Effector memory CD4-positive, alpha-beta T cell (primary cell): Measurements from ENCODE around the gene ERICH2.

Source experiments
- DNase-seq, 3 donors: peaks; one replicate each; pipeline ENCODE4 v3.0.0-alpha.2; 2020
- H3K27ac ChIP-seq: 2 replicates; pipeline ENCODE4 v1.7.0; 2013; ENCODE audit warnings: mild to moderate bottlenecking, low read length, moderate library complexity; ENCODE audit not compliant: insufficient read depth, poor library complexity, severe bottlenecking
- H3K27me3 ChIP-seq: replicated peaks from 2 replicates; pipeline ENCODE4 v1.7.0; 2013; ENCODE audit warnings: mild to moderate bottlenecking, low read length; ENCODE audit not compliant: insufficient read depth, control insufficient read depth, poor library complexity, severe bottlenecking
- H3K36me3 ChIP-seq: 2 replicates; pipeline ENCODE4 v1.7.0; 2013; ENCODE audit warnings: mild to moderate bottlenecking, low read length, moderate library complexity; ENCODE audit not compliant: control insufficient read depth, insufficient read depth
- H3K4me1 ChIP-seq: 2 replicates; pipeline ENCODE4 v1.7.0; 2013; ENCODE audit warnings: low read length, mild to moderate bottlenecking; ENCODE audit not compliant: control insufficient read depth, insufficient read depth, poor library complexity, severe bottlenecking
- H3K4me3 ChIP-seq: 2 replicates; pipeline ENCODE4 v1.7.0; 2013; ENCODE audit warnings: low read length, low read depth, mild to moderate bottlenecking; ENCODE audit not compliant: insufficient read depth, poor library complexity, severe bottlenecking
- H3K9me3 ChIP-seq: 2 replicates; pipeline ENCODE4 v1.7.0; 2013; ENCODE audit warnings: mild to moderate bottlenecking, low read length, moderate library complexity; ENCODE audit not compliant: control insufficient read depth

The ERICH2 gene

DNA sequence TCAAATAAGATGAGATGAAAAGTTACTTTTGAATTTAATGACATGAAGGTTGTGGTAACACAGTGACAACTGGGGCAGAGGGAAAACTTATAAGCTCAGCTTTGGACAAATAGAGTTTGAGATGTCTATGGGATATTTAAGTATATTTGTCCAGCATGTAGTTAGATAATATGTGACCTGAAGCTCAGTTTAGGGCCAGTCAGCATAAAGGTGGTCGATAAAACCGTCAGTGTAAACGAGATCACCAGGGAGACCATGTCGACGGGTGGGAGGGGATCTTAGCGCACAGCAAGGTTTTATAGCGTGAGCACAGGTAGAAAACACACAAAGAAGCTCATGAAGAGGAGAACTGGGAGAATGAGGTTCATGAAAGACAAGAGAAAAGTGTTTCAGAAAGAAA is 7.4 kb upstream of the ERICH2 start:
- DNase-seq = no peak
- Histone ChIP-seq H3K4me3 (no peak overlapping the region), H3K27ac (no peak overlapping the region), H3K9me3 (no peaks in the 10 kb centered on the region), H3K27me3 (no peaks in the 10 kb centered on the region), H3K4me1 (no peaks in the 10 kb centered on the region), H3K36me3 (no peaks in the 10 kb centered on the region)

GRCh38 chr2:170763232-170763631 is 6.9 kb upstream of the ERICH2 start:
- Histone ChIP-seq H3K9me3 (no peaks in the 10 kb centered on the region), H3K4me1 (no peaks in the 10 kb centered on the region), H3K27me3 (no peaks in the 10 kb centered on the region), H3K36me3 (no peaks in the 10 kb centered on the region), H3K4me3 (no peak overlapping the region), H3K27ac (no peak overlapping the region)
- DNase-seq = no peak

DNA sequence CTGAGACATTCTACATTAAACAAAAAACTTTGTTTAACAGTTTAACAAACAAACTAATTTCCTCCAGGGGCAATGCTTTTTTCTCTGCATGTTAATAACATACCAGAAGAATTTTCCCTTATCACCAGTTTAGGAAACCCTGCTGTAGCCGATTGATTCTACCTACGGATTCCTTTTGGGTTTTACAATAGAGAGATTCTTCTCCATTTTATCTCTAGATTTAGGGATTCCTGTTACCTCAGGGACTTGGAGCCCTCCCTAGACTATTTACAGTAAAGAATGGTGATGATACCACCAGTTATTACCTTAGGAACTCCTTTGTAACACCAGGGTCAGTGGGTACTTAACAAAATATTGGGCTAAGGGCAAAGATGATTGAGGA is 5.3 kb upstream of the ERICH2 start:
- Histone ChIP-seq H3K4me3 (no peak overlapping the region), H3K27ac (no peak overlapping the region), H3K36me3 (no peaks in the 10 kb centered on the region), H3K9me3 (no peaks in the 10 kb centered on the region), H3K27me3 (no peaks in the 10 kb centered on the region), H3K4me1 (peaks cover under 1% of the 10 kb centered on the region)
- no peak for DNase-seq

- H3K9me3 ChIP-seq = no peaks in the 10 kb centered on the region
- no peak for DNase-seq
- H3K27ac ChIP-seq = no peak overlapping the region
- no peaks in the 10 kb centered on the region for H3K36me3 ChIP-seq
- no peak overlapping the region for H3K4me3 ChIP-seq
- no peaks in the 10 kb centered on the region for H3K27me3 ChIP-seq
- peaks cover 13% of the 10 kb centered on the region for H3K4me1 ChIP-seq
These were observed 3.5 kb upstream of the ERICH2 start for GRCh38 chr2:170766693-170767092.

DNA sequence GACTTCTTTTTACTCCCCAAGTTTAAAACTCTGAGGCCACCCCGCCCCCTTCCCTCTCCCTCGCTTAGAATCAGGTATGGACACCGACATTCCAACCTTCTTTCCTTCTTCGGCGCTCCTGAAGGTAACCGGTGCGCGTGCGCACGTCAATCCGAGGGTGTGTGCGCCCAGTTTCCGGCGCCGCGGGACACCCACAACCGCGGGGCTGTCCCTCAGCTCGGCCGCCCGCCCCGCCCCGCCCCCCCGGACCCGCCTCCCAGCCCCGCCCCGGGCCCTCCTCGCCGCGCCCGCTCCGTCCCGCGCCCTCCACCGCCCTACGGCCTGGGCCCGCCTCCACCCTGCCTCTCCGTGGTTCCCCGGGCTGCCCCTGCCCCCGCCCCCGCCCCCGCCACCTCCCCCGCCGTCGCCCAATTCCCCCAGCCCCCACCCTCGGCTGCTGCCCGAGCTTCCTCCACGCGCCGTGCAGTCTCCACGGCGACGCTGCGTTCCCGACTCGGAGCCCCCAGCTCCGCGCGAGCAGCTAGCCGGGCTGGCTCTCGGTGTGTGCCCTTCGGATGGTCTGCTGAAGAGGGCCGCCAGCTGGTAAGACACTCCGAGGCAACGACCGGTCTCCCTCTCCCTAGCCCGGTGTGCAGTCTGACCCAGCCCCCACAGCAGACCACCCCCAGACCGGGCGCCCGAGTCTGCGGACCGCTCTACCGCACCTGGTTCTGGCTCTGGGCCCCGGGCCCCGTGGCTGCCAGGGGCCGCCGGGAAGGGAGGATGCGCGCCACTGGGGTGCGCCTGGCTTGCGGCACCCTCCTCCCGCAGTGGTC is 635 bp downstream of the ERICH2 start:
- H3K27me3 ChIP-seq = no peaks in the 10 kb centered on the region
- peak; percentile 51 for DNase-seq
- H3K4me3 ChIP-seq = peak overlapping the region; percentile 65
- peaks cover 13% of the 10 kb centered on the region for H3K4me1 ChIP-seq
- no peaks in the 10 kb centered on the region for H3K9me3 ChIP-seq
- H3K27ac ChIP-seq = no peak overlapping the region
- H3K36me3 ChIP-seq = no peaks in the 10 kb centered on the region

DNA sequence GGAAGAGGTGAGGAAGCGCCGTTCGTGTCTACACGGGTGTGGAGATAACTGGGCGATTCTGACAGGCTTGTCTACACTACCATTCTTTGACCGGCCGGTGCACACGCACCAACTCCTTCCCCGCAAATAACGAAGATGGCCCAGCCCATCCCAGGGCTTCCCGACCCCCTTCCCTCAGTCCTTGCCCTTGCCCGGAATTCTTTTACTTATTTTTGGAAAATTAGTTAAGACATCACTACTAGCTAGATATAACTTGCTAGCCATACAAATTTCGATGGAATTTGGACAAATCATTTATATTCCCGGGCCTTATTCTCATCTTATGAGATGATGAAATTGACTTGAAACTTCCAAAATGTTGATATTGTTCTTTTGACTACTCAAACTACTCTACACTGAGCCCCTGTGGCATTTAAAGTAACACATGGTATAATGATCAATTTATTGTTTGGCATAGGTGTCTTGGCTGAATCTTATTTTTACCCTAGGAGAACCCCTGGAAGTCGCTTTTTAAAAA is 1.3 kb downstream of the ERICH2 start:
- H3K4me1 ChIP-seq = peaks cover 13% of the 10 kb centered on the region
- no peaks in the 10 kb centered on the region for H3K27me3 ChIP-seq
- H3K27ac ChIP-seq = no peak overlapping the region
- no peaks in the 10 kb centered on the region for H3K36me3 ChIP-seq
- H3K4me3 ChIP-seq = peak overlapping the region; percentile 48
- DNase-seq = peak in 1 of 3 donors; percentile 2
- no peaks in the 10 kb centered on the region for H3K9me3 ChIP-seq

GRCh38 chr2:170772295-170772694 is 2.1 kb downstream of the ERICH2 start:
- Histone ChIP-seq H3K4me1 (peaks cover 13% of the 10 kb centered on the region), H3K36me3 (no peaks in the 10 kb centered on the region), H3K27me3 (no peaks in the 10 kb centered on the region), H3K9me3 (no peaks in the 10 kb centered on the region), H3K4me3 (no peak overlapping the region), H3K27ac (no peak overlapping the region)
- no peak for DNase-seq

DNA sequence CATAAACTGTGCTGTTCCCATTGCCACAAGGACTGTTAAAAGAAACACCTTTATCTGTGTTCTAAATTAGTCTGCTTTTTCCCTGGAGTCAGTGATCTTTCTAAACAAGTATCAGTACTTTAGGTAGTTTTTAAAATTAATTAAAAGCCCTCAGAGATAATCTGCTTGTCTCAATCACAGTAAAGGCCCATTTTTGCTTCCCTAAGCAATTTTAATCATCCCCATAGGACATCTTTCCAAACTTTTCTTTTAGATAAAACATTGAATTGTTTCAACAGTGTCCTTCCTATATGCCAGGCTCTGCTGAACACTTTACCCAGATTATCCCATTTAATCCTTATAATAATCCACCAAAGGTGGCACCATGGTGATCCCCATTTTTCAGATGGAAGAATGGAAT is 3.9 kb downstream of the ERICH2 start:
- Histone ChIP-seq H3K27me3 (no peaks in the 10 kb centered on the region), H3K4me1 (peaks cover 13% of the 10 kb centered on the region)

DNA sequence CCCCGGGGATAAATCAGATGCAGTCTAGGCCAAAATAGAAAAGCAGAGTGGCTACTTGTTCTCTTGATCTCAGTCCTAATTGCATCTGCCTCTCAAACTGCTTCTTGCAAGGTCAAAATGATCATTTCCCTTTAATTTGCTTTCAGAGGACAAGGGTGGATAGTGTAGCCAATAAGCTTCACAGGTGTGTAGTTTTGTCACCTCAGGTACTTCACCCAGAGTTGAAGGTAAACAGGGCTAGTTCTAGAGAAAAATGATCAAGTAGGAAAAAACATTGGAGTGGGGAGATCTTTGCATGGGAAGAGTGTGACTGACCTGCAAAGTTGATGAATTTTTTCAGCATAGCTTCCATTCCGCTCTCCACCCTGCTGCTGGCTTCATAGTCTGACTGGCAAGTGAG is 8.7 kb downstream of the ERICH2 start:
- H3K9me3 ChIP-seq = no peaks in the 10 kb centered on the region
- H3K27me3 ChIP-seq = no peaks in the 10 kb centered on the region
- no peak overlapping the region for H3K27ac ChIP-seq
- H3K4me1 ChIP-seq = no peaks in the 10 kb centered on the region
- H3K4me3 ChIP-seq = no peak overlapping the region
- DNase-seq = no peak
- H3K36me3 ChIP-seq = no peaks in the 10 kb centered on the region

More for the DNA sequence above, 3.9 kb downstream of the ERICH2 start:
- H3K27ac ChIP-seq = no peak overlapping the region
- H3K36me3 ChIP-seq = no peaks in the 10 kb centered on the region
- no peak overlapping the region for H3K4me3 ChIP-seq
- H3K9me3 ChIP-seq = no peaks in the 10 kb centered on the region
- DNase-seq = no peak

GRCh38 chr2:170779304-170779703 is 9.1 kb downstream of the ERICH2 start:
- Histone ChIP-seq H3K27ac (no peak overlapping the region), H3K4me1 (no peaks in the 10 kb centered on the region), H3K4me3 (no peak overlapping the region), H3K9me3 (no peaks in the 10 kb centered on the region), H3K27me3 (no peaks in the 10 kb centered on the region), H3K36me3 (no peaks in the 10 kb centered on the region)
- no peak for DNase-seq
